DND-41 (cell line): ENCODE measurements around the gene MAP2K5.

Experiments used
- CTCF ChIP-seq: IDR thresholded peaks from 2 replicates; pipeline ENCODE4 v1.5.1; 2012; ENCODE audit warnings: borderline replicate concordance, low read length, moderate library complexity, mild to moderate bottlenecking; ENCODE audit not compliant: poor library complexity, severe bottlenecking; ENCODE audit errors: extremely low read depth
- EZH2 ChIP-seq: IDR thresholded peaks from 3 replicates; pipeline ENCODE4 v1.6.1; 2012; ENCODE audit warnings: borderline replicate concordance, low read depth, mild to moderate bottlenecking, moderate library complexity, low read length, inconsistent platforms; ENCODE audit not compliant: severe bottlenecking

DNA sequence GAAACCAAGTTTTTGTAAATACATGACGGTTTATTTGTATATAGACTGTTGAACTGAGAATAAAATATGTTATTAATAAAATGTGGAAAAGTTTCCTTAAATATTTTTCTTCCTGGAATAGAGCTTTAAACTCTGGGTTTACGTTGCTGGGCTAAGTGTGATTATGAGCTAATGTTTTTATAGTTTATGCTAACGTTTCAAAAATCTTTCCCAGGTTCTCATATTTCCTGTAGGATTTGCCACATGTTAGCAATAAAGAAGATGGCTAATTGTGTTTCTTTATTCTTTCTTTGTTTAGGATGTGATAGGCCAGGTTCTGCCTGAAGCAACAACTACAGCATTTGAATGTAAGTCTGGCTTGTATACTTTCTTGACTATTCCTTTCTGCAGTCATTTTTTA lies 7.2 kb downstream of the MAP2K5 start:
- TF ChIP-seq CTCF (no peak), EZH2 (no peak)
